ENCODE measurements around the gene TCF23.
"Not testable (repeated sequence)": the region's sequence is repeated elsewhere in the genome, so short reads cannot be mapped to it uniquely, and the experiment has no call there.

The TCF23 gene

GRCh38 chr2:27155069-27155520, 6.3 kb downstream of the TCF23 start:
- DNase-seq, result no peak

- no peak for DNase-seq
Measured at GRCh38 chr2:27158468-27158867, 9.7 kb downstream of the TCF23 start.

GRCh38 chr2:27159271-27159670, 10.5 kb downstream of the TCF23 start:
- DNase-seq, result no peak

GRCh38 chr2:27160191-27160590, 11.4 kb downstream of the TCF23 start:
- no peak for DNase-seq

- DNase-seq, result no peak
Measured at GRCh38 chr2:27162151-27163121, 13.6 kb downstream of the TCF23 start.

- no peak for DNase-seq
Measured at GRCh38 chr2:27164960-27165763, 16.4 kb downstream of the TCF23 start.

- DNase-seq, result no peak
Measured at GRCh38 chr2:27170581-27171337, 22.0 kb downstream of the TCF23 start.

GRCh38 chr2:27171351-27171848, 22.6 kb downstream of the TCF23 start:
- DNase-seq, result no peak

GRCh38 chr2:27174638-27175037, 25.8 kb downstream of the TCF23 start:
- no peak for DNase-seq

- no peak for DNase-seq
Measured at GRCh38 chr2:27175330-27175729, 26.5 kb downstream of the TCF23 start.

GRCh38 chr2:27175781-27176180, 27.0 kb downstream of the TCF23 start:
- DNase-seq, result not testable (repeated sequence)

GRCh38 chr2:27177441-27178351, 28.9 kb downstream of the TCF23 start:
- no peak for DNase-seq

- no peak for DNase-seq
Measured at GRCh38 chr2:27178469-27178868, 29.7 kb downstream of the TCF23 start.

GRCh38 chr2:27179344-27180000, 30.7 kb downstream of the TCF23 start:
- DNase-seq, result no peak

- no peak for DNase-seq
Measured at GRCh38 chr2:27182346-27182745, 33.5 kb downstream of the TCF23 start.

- DNase-seq, result no peak
Measured at GRCh38 chr2:27184115-27184514, 35.3 kb downstream of the TCF23 start.

- no peak for DNase-seq
Measured at GRCh38 chr2:27185331-27186026, 36.7 kb downstream of the TCF23 start.

- DNase-seq, result no peak
Measured at GRCh38 chr2:27186613-27187345, 38.0 kb downstream of the TCF23 start.

- no peak for DNase-seq
Measured at GRCh38 chr2:27189989-27190388, 41.2 kb downstream of the TCF23 start.
